HEK293 (cell line): ENCODE data around the gene DPH7.

Experiments
- BCL11A ChIP-seq: fragments of 450-650 bp; formaldehyde crosslinking; IDR thresholded peaks from 2 replicates; pipeline ENCODE4 v1.5.1; 2016; ENCODE audit warnings: low read depth, missing biosample characterization, missing genetic modification characterization
- BCL11B ChIP-seq: fragments of 450-650 bp; formaldehyde crosslinking; IDR thresholded peaks from 2 replicates; pipeline ENCODE4 v1.5.1; 2016; ENCODE audit warnings: low read depth, missing biosample characterization, missing genetic modification characterization
- KLF17 ChIP-seq: fragments of 450-650 bp; formaldehyde crosslinking; IDR thresholded peaks from 2 replicates; pipeline ENCODE4 v1.5.1; 2016; ENCODE audit warnings: missing biosample characterization, missing genetic modification characterization
- MZF1 ChIP-seq: fragments of 450-650 bp; formaldehyde crosslinking; IDR thresholded peaks from 2 replicates; pipeline ENCODE4 v1.5.1; 2017; ENCODE audit warnings: missing biosample characterization, missing genetic modification characterization, borderline replicate concordance
- PRDM2 ChIP-seq: fragments of 450-650 bp; formaldehyde crosslinking; IDR thresholded peaks from 2 replicates; pipeline ENCODE4 v1.5.1; 2016; ENCODE audit warnings: missing biosample characterization, missing genetic modification characterization, borderline replicate concordance
- ZBTB26 ChIP-seq: fragments of 450-650 bp; formaldehyde crosslinking; optimal IDR thresholded peaks from 2 replicates; pipeline ENCODE3; 2016; ENCODE audit warnings: missing biosample characterization, mild to moderate bottlenecking, missing genetic modification characterization
- ZBTB6 ChIP-seq: fragments of 450-650 bp; formaldehyde crosslinking; IDR thresholded peaks from 2 replicates; pipeline ENCODE4 v1.5.1; 2017; ENCODE audit warnings: missing biosample characterization, missing genetic modification characterization
- ZNF121 ChIP-seq: fragments of 450-650 bp; formaldehyde crosslinking; IDR thresholded peaks from 2 replicates; pipeline ENCODE4 v1.5.1; 2016; ENCODE audit warnings: missing biosample characterization, missing genetic modification characterization
- ZNF169 ChIP-seq: fragments of 450-650 bp; formaldehyde crosslinking; IDR thresholded peaks from 2 replicates; pipeline ENCODE4 v1.5.1; 2016; ENCODE audit warnings: missing biosample characterization, missing genetic modification characterization
- ZNF248 ChIP-seq: fragments of 450-650 bp; formaldehyde crosslinking; IDR thresholded peaks from 2 replicates; pipeline ENCODE4 v1.5.1; 2017; ENCODE audit warnings: missing biosample characterization, missing genetic modification characterization
- ZNF274 ChIP-seq, 2 experiments: fragments of 200-500 bp in 1 of 2; fragments of 450-650 bp in 1 of 2; sonication (Bioruptor generic) in 1 of 2; formaldehyde crosslinking in 1 of 2; IDR thresholded peaks; 2 replicates each; pipeline versions ENCODE4 v1.5.1 to v1.6.1; 2014 to 2016; ENCODE audit warnings: borderline replicate concordance in 1 of 2, inconsistent platforms in 1 of 2, low read length in 1 of 2, missing biosample characterization in 1 of 2, missing genetic modification characterization in 1 of 2
- ZNF324 ChIP-seq: fragments of 450-650 bp; formaldehyde crosslinking; IDR thresholded peaks from 2 replicates; pipeline ENCODE4 v1.5.1; 2016; ENCODE audit warnings: missing biosample characterization, missing genetic modification characterization
- ZNF350 ChIP-seq: fragments of 450-650 bp; formaldehyde crosslinking; IDR thresholded peaks from 2 replicates; pipeline ENCODE4 v1.5.0; 2017; ENCODE audit warnings: missing biosample characterization, mild to moderate bottlenecking, missing genetic modification characterization
- ZNF366 ChIP-seq: fragments of 450-650 bp; formaldehyde crosslinking; conservative IDR thresholded peaks from 2 replicates; pipeline ENCODE4 v1.5.1; 2016; ENCODE audit warnings: missing biosample characterization, missing genetic modification characterization
- ZNF37A ChIP-seq: fragments of 450-650 bp; IDR thresholded peaks from 2 replicates; pipeline ENCODE4 v1.5.1; 2018; ENCODE audit warnings: missing biosample characterization, missing genetic modification characterization
- ZNF398 ChIP-seq: fragments of 450-650 bp; formaldehyde crosslinking; IDR thresholded peaks from 2 replicates; pipeline ENCODE4 v1.5.1; 2017; ENCODE audit warnings: missing biosample characterization, missing genetic modification characterization
- ZNF426 ChIP-seq: fragments of 450-650 bp; formaldehyde crosslinking; IDR thresholded peaks from 2 replicates; pipeline ENCODE4 v1.5.1; 2017; ENCODE audit warnings: missing biosample characterization, missing genetic modification characterization, mild to moderate bottlenecking, inconsistent platforms, moderate library complexity
- ZNF518A ChIP-seq: fragments of 450-650 bp; formaldehyde crosslinking; conservative IDR thresholded peaks from 2 replicates; pipeline ENCODE4 v1.5.1; 2016; ENCODE audit warnings: low read depth, missing biosample characterization, missing genetic modification characterization
- ZNF555 ChIP-seq: fragments of 450-650 bp; formaldehyde crosslinking; conservative IDR thresholded peaks from 2 replicates; pipeline ENCODE4 v1.5.1; 2017; ENCODE audit warnings: missing biosample characterization, mild to moderate bottlenecking, missing genetic modification characterization, inconsistent platforms
- ZNF768 ChIP-seq: fragments of 450-650 bp; formaldehyde crosslinking; IDR thresholded peaks from 2 replicates; pipeline ENCODE4 v1.5.1; 2018; ENCODE audit warnings: missing biosample characterization, mild to moderate bottlenecking, missing genetic modification characterization
- ZNF843 ChIP-seq: fragments of 450-650 bp; formaldehyde crosslinking; IDR thresholded peaks from 2 replicates; pipeline ENCODE4 v1.5.1; 2016; ENCODE audit warnings: missing biosample characterization, missing genetic modification characterization
- ZSCAN30 ChIP-seq: fragments of 450-650 bp; IDR thresholded peaks from 2 replicates; pipeline ENCODE4 v1.5.1; 2018; ENCODE audit warnings: missing biosample characterization, mild to moderate bottlenecking, missing genetic modification characterization, moderate library complexity
- ZXDB ChIP-seq: fragments of 450-650 bp; formaldehyde crosslinking; IDR thresholded peaks from 2 replicates; pipeline ENCODE4 v1.5.1; 2016; ENCODE audit warnings: missing biosample characterization, missing genetic modification characterization

DPH7 gene

GRCh38 chr9:137606005-137606621 is 27.4 kb upstream of the DPH7 start (continued):
- TF ChIP-seq PRDM2 (tag by site-specific recombination), result no peak
- TF ChIP-seq ZNF366 (tag by site-specific recombination), result no peak
- TF ChIP-seq ZNF248, result no peak
- TF ChIP-seq ZNF555 (tag by site-specific recombination), result no peak
- TF ChIP-seq BCL11A (tag by site-specific recombination), result no peak
- TF ChIP-seq ZNF843, result no peak
- no peak for TF ChIP-seq ZBTB6 (tag by site-specific recombination)
- TF ChIP-seq BCL11B (tag by site-specific recombination), result peak; percentile 30; the same call in 1 of the 2 replicates
- TF ChIP-seq ZNF37A, result no peak
- TF ChIP-seq ZXDB (tag by site-specific recombination), result no peak
- TF ChIP-seq ZNF518A (tag by site-specific recombination), result no peak
- TF ChIP-seq ZNF350, result no peak
- TF ChIP-seq ZNF324 (tag by site-specific recombination), result no peak
- TF ChIP-seq ZNF398, result no peak
- 0 out of 2 replicates have a peak, but pooled peaks have one; percentile 30 for TF ChIP-seq ZNF121 (tag by site-specific recombination)
- TF ChIP-seq MZF1 (tag by site-specific recombination), result no peak
- TF ChIP-seq ZNF768 (tag by site-specific recombination), result no peak
- no peak for TF ChIP-seq ZNF169 (tag by site-specific recombination)
- peak; percentile 85 for TF ChIP-seq ZSCAN30
- TF ChIP-seq ZBTB26 (tag by site-specific recombination), result peak; percentile 55
- no peak for TF ChIP-seq KLF17 (tag by site-specific recombination)
- no peak for TF ChIP-seq ZNF274 (IDR thresholded peaks at IDR 0.05; ENCODE audit: low read length)
- TF ChIP-seq ZNF274 (tag by site-specific recombination; IDR thresholded peaks at IDR 0.05; ENCODE audit: borderline replicate concordance), result no peak
- TF ChIP-seq ZNF426 (tag by site-specific recombination), result no peak
